Ammon's horn (tissue), 1 donor: Measurements from ENCODE around the gene ARRDC1.
A peak's percentile ranks its signal among the peaks of the same experiment; 100 is the strongest.
"Not testable (repeated sequence)": the region's sequence is repeated elsewhere in the genome, so short reads cannot be mapped to it uniquely, and the experiment has no call there.

Experiments used
- DNase-seq: peaks from one replicate; pipeline ENCODE4 v3.0.0-alpha.2; 2016; ENCODE audit warnings: low spot score

ARRDC1 gene, protein sequence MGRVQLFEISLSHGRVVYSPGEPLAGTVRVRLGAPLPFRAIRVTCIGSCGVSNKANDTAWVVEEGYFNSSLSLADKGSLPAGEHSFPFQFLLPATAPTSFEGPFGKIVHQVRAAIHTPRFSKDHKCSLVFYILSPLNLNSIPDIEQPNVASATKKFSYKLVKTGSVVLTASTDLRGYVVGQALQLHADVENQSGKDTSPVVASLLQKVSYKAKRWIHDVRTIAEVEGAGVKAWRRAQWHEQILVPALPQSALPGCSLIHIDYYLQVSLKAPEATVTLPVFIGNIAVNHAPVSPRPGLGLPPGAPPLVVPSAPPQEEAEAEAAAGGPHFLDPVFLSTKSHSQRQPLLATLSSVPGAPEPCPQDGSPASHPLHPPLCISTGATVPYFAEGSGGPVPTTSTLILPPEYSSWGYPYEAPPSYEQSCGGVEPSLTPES

DNA sequence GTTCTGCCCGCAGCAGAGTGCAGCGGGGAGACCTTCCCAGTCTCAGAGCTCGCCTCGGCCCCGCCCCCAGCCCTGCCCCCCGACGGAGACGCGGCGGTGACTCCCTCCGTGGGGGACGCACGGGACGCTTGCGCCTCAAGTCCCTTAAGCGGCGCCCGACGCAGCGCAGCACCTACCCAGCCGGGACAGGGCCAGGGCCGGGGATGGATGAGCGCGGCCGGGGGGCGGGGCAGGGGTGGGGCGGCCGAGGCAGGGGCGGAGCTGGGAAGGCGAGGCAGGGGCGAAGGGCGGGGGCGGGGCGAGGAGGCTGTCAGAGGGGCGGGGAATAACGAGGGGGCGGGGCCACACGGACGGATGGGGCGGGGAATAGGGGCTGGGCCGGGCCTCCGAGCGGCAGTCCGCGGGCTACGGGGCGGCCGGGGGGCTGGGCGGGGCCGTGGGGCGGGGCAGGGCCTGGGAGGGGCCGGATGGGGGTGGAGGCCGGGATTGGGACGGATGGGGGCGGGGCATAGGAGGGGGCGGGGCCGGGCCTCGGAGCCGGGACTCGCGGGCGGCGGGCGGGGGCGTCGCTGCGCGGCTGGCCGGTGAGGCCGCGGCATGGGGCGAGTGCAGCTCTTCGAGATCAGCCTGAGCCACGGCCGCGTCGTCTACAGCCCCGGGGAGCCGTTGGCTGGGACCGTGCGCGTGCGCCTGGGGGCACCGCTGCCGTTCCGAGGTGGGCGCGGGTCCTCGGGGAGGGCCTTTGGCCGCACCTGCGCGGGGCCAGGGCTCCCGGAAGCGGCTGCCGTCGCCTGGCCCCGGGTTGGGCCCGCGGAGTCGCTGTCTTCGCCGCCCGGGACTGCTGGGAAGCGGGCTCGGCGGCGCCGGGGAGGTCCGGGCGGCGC lies at the start of gene ARRDC1:
TSS of gene ARRDC1 (plus strand) at position 566 of the 884 bp plus-strand sequence. CDS start at position 598, 32 bp downstream.
- peak; percentile 96 for DNase-seq

DNA sequence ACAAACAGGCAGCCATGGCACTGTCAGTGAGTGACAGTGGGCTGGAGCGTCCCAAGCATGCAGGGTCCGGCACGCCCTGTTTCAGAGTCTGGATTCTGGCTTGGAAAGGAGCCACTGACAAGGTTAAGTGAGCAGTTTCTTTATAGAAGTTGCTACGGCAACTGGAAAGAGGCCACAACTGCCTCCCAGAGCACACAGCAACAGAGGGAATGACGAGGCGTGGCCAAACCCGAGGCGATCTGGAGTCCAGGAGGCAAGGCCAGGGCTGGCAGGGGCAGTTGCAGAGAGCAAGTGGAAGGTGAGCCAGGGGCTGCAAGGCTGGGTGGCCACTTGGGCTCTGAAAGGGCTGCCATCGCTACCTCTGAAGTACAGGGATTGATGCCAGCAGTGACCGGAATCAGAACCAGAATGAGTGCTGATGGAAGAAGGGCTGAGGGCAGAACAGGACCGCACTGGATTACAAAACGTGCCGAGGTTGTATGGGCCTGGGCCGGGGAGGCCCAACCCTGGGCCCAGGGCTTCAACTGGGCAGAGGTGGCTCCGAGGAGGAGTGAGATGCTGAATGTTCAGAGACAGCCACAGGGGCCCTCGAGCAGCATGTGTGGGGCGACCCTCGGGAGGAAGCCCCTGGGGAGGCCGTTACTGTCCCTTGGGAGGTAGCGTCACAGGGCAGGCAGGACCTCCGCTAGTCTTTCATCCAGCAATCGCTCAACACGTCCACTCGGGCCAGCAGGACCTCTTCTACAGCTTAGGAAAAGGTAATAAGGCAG lies 49.2 kb upstream of the ARRDC1 start:
- DNase-seq, result no peak

DNA sequence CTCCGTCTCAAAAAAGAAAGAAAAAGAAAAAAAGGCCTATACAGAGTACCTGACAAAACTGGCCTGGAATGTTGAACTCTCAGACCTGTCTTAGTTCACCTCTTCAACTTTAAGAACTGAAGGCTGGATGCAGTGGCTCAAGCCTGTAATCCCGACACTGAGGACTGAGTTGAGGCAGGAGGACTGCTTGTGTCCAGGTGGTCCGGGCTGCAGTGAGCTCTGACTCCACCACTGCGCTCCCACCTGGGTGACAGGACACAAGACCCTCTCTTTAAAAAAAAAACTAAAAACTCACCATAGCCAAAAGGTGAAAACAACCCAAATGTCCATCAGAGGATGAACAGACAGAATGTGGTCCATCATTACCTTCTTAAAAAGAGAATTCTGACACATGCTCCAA lies 47.4 kb upstream of the ARRDC1 start:
- no peak for DNase-seq

DNA sequence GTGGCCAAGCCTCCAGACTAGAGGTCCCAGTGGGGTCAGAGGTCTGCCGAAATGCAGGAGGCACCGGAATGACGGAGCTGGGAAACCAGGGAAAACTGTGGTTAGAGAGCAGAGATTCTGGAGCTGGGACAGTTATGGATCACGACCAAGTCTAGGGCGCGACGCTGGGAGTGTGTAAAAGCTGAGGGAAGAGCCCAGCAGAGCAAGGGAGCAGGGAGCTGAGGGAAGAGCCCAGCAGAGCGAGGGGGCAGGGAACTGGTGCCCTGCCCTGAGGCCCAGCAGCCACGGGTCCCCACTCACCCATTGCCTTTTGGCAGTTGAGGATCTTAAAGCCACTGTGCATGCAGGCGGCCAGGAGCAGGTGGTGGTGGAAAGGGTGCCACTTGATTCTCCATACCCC lies 41.4 kb upstream of the ARRDC1 start:
- no peak for DNase-seq

DNA sequence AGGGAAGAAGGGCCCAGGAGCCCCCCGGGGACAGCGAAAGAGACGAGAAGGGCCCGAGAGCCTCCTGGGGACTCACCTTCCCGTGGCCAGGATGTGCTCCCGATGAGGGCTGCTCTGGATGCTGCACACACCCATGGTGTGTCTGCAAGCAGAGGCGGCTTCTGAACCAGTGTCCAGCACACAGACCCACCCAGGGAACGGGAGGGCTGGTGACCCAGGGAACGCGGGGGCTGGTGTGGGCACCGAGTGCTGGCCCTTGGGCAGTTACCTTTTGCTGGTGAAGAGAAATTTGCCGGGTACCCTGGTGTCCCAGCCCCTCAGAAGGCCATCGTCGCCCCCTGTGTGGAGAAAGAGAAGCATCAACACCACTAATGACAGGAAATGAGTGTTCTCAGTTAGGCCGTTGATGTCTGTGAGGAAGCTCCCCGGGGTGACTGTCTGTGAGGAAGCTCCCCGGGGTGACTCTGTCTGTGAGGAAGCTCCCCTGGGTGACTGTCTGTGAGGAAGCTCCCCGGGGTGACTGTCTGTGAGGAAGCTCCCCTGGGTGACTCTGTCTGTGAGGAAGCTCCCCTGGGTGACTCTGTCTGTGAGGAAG lies 40.6 kb upstream of the ARRDC1 start:
- DNase-seq, result no peak

DNA sequence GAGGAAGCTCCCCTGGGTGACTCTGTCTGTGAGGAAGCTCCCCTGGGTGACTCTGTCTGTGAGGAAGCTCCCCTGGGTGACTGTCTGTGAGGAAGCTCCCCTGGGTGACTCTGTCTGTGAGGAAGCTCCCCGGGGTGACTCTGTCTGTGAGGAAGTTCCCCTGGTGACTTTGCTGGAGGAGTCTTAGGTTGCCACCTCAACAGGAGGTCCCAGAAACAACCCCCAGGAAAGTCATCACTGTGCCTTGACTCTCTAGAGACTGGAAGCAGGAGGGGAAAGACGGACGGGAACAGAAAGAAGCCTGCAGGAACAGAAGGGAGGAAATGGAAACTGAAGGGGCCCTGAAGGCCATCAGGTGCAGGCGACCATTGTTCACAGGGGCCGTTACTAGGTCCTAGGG lies 37.0 kb upstream of the ARRDC1 start:
- not testable (repeated sequence) for DNase-seq

DNA sequence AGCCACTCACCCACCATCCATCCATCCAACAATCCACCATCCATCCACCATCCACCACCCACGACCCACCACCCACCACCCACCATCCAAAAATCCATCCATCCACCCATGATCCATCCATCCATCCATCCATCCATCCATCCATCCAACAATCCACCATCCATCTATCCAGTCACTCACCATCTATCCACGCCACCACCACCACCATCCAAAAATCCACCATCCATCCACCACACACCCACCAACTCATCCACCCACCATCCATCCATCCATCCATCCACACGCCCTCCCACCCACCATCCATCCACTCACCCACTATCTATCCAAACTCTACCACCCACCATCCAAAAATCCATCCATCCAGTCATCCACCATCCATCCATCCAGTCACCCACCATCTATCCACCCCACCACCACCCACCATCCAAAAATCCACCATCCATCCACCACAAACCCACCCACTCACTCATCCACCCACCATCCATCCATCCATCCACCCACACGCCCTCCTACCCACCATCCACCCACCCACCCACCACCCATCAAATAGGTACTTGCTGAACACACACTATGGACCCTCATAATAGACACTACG lies 35.8 kb upstream of the ARRDC1 start:
- DNase-seq, result no peak

DNA sequence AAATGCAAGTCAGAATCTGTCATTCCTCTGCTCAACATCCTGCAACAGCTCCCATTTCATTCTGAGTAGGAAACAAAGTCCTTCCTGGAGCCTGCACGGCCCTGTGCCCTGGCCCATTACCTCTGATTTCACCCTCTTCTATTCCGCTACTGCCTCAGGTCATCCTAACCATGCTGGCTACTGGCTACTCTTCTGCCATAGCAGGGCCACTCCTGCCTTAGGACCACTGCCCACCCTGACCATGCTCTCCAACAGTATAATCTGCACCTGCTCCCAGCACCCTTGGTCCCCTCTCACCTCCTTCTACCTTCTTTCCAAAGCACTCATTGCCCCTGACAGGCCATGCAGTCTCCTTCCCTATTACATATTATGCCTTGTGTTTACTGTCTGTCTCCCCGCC lies 34.9 kb upstream of the ARRDC1 start:
- DNase-seq, result no peak

DNA sequence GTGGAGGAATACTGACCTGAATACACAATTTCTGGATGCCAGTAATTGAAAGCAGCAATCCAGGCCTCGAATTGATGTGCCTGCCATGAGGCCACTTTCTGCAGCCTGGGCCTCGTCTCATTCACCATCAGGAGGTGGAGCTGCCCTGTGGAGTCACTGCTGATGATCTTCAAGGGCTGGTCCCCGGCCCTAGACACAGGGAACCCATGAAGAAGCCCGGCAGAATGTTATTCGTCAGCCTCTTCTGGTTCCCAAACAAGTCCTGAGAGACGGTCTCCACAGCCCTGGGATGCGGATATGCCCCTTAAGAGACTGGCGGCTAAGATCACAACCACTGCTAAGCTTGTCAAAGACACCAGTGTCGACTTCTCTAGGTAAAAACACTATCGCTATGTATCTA lies 31.3 kb upstream of the ARRDC1 start:
- no peak for DNase-seq

DNA sequence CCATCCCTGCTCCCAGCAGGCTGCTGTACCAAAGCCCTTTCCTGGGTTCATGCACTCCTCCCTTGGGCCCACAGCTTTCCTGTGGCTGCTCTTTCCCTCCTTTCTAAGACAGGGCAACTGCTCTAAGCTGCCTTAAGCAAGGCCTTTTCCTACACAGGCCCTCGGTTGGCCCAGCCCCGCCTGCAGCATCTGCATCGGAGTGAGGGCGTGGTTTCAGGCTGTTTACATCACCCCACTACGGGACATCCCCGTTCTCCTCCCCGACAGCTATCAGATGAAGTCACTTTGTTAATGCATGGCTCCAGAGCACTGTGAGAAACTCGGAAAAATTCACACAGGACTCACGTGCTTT lies 30.1 kb upstream of the ARRDC1 start:
- peak; percentile 54 for DNase-seq

DNA sequence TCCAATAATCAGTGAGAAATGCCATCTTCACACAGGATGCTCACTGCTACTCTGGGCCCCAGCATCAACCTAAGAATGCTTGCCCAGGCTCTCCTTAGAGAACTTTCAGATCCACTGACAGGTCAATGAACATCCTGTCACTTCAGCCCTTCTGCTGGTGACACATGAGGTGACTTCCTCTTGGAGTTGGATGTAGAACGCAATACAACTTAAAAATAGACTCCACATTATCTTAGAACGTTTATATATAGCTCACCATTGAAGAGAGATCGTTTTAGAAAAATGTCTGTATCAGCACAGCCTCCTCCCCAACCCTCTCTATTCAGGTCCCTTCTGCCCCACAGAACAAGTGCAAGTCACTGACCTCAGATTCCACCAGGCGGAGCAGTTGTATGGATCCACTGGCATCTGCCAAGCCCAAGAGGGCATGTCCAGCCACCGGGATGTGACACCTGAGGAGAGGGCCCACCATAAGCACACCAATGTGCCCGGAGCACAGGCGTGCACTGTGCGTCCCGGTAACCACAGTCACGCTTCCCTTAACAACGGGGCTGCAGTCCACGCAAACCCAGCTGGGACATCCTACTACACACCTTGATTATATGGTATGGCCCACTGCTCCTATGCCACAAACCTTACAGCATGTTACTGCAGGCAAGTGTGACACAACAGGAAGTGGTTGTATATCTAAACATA lies 29.6 kb upstream of the ARRDC1 start:
- no peak for DNase-seq

DNA sequence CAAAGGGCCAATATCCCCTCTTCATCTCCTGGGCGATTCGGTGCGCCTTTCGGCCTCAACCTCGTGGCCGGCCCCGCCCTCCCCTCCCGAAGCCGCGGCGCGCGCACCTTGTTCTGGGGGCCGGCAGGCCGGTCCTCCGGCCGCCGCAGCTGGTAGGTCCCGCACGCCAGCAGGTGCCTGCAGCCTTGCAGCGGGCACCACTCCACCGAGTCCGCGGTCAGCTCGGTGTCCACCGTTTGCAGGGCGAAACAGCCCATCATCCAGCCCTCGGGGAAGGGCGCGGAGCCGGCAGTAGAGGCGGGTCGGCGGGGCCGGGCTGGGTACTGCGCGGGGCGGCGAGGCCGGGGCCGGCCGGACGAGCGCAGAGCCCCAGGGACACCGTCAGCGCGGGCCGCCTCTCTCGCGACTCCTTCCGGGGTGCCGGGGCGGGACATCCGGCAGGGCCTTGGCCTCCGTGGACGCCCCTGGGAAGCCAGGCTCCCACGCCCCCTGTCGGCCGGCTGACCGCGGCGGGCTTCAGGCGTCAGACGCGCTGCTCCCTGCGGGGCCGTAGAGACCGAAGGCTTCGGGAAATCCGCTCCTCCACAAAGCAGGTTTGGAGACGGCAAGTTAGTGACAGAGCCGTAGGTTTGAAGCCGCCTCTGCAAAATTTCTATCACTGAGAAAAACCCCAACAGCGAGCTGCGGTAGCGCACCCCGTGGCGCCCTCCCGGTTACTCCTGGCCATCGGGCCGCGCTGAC lies 26.8 kb upstream of the ARRDC1 start, which contains the start of gene DPH7:
TSS of gene DPH7 (minus strand) at position 408 of the 741 bp plus-strand sequence. CDS start at position 260, 148 bp downstream.
- DNase-seq, result peak; percentile 95

DNA sequence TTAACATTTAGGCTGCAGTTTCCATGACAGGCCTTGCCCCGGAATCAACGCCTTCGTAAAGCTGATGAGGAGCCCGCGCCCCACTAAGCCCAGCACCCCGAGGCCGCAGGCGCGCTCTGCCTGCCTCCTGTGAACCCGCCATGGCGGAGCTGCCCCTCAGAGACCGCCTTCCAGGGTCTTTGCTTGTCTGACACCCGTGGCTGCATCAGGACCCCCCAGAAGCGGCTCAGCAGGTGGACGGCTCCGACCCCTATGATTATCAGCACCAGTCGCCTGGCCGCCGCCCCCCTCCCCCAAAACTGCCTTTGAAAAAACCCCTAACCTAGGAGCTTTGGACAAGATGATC lies 26.3 kb upstream of the ARRDC1 start:
- no peak for DNase-seq

DNA sequence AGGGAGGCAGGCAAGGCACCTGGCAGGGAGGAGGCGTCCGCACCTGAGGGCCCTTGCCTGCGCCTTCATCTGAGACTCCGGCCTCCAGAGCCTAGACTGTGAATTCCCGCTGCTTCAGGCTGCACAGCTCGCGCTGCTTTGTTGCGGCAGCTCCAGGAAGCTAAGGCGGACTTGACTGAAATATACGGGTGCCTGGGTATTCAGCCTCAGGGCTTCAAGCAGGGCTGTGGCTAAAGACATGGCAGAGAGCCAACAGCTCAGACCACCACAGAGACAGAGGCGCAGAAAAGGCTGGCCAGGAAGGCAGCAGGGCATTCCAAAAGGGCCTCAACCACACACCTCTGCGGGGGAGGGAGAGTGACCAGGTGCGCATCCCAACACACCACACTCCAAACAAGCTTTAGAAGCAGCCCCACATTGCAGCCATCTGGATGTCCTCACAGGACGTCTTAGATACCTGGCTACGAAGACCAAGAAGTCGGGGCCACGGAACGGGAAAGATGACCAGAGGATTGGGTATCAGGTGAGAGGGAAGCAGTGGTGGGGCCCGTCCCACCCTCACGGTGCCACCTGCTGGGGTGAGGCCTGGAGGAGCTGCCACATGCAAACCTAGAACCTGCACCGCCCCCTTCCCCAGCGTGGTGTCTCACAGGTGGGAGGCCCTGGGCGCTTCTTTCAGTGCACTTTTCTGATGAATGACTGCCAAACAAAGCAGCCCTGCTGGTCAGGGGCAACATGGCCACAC lies 25.1 kb upstream of the ARRDC1 start:
- DNase-seq, result no peak

DNA sequence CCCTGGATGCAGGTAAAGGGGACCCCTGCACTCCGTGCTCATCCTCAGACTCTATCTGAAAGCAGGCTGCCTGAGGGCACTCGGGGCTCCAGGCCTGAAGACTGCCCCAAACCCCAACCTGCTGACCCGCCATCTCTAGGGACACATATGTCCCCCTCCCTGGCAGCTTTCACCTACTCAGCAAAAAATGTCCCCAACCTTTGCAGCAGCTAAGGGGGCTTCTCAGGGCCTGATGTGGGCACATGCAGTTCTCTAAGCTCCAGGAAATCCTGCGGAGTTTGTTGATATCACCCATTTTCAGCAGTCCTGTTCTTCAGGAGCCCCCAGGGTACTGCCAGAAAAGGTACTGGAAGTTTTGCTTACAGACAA lies 24.5 kb upstream of the ARRDC1 start:
- DNase-seq, result no peak

DNA sequence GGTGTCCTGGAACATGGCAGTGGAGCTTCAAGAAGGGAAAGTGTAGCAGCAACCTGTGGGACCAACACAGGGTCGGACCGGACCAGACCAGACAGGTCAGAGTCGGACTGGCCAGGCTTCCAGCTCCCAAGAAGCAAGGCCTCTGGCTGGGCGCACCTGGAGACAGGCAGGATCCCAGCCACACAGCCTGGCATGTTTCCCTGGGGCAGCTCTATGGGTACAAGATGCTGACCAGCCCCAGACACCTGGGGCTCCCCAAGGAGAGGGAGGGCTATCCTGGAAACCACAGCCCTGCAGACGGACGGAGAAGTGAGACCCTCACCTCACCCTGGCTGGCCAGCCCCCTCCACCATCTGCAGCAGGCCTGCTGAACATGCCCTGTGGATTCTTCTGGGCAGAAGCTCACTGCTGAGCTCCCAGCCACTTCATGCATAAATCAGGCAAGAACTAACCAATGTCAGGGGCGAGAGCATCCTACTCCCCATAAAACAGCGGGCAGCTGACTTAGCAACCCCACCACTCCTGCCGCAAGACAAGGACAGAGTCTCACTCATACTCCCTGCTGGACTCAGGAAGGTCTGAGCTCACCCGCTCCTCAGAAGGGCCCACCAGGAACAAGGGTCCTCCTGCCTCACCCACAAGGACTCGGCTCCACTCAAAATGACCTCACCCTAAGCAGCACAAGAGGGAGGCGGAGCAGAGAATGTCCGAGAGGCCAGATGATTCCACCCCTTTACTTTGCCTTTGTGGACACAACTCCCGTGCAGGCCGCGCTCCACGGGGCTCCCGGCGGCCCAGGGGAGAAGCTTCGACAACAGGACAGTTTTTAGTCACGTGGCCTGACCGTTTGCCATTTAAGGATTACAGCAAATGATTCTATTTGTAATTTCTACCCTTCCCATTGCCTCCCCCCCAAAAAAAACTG lies 23.9 kb upstream of the ARRDC1 start:
- DNase-seq, result no peak

DNA sequence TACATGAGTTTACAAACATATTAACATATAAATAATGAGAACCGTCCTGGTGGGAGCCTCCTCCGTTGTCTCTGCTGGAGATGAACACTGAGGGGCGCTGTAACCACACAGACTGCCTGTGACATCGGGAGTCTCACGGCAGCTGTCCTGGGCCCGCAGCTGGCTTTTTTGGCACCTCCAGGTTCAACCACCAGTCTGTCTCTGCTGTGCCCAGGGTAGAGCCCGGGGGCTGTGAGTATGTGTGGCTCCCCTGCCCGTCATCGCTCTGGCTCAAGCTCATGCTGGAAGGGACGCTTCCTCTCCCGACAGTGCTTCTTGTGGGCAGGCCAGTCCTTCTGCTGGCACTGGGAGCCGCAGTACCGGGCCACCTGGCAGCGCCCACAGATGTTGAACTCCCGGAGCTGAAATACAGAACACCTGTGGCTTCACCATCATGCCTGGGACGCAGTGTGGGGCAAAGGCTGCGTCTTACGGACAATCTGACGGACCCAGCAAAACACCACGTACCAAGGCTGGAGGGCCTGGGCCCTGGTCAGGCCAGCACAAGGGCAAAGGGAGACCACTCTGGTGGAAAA lies 23.1 kb upstream of the ARRDC1 start:
- DNase-seq, result no peak

DNA sequence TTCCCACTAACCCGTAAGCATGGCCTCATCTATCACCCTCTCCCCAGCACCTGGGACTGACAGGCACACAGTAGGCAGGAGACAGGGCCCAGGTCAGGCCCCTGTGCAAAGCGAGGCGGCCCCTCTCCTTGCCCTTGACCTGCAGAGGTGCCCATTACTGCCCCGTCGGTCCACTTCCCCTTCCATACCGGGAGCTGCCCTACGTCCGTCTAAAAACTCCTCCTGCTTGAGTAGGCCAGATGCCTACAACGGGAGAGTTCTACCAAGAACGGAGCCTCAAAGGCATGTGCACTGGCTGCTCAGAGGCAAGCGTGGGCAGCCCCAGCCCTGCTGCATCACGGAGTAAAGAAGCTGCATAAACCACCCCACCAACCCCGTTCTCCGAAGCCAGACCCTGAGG lies 22.1 kb upstream of the ARRDC1 start:
- no peak for DNase-seq
